Choroid plexus epithelial cell (primary cell): ENCODE data around the gene TMEM72.

ENCODE experiments used
- DNase-seq: peaks from one replicate; pipeline ENCODE4 v3.0.0-alpha.2; 2010; ENCODE audit warnings: low read depth
- H3K4me3 ChIP-seq: 2 replicates; pipeline ENCODE4 v1.5.1; 2011; ENCODE audit warnings: low read depth, mild to moderate bottlenecking, control low read depth, low read length, moderate library complexity
- CTCF ChIP-seq: conservative IDR thresholded peaks from 2 replicates; pipeline ENCODE4 v1.5.1; 2011; ENCODE audit warnings: low read depth, mild to moderate bottlenecking, control low read depth, inconsistent platforms, low read length, moderate library complexity

The TMEM72 gene

DNA sequence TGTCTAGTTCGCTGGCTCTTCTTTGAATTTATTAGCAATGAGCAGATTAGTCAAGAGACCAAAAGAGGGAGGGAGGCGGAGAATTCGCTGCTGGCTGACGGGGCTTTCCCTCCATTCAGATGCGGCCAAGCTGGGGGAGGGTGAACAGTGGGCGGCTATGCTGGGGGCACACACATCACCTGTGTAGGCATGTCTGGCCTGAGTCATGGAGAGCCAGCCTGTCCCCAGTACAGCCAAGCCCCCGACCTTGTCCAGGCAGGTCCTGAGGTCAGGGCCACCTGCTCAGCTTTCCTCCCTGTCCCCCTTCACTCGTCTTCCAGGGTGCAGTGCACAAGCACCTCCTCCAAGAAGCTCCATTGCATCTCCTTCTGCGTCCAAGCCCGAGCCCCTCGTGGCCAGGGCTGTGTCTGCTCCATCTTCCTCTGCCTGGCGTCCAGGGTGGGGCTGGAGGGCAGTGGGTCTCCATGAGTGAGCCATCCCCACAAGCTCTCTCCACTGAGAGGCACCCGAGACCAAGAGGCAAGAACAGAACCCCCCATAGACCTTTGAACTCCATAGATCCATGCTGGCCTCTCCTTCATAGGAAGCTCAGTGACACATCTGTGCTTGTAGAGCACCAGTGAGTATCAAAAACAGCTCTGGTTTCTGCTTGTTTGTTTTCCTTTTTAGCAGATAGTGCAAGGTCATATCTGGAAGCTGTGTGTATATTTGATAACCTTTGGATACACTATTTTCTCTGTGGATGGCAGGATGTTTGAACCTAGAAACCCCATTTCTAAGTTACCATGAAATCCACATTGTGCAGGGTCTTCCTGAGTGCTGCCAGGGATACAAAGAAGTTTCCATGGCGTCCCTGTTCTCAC lies 69.4 kb downstream of the TMEM72 start:
- no peak for TF ChIP-seq CTCF
- no peak for DNase-seq
- no peak overlapping the region for H3K4me3 ChIP-seq

DNA sequence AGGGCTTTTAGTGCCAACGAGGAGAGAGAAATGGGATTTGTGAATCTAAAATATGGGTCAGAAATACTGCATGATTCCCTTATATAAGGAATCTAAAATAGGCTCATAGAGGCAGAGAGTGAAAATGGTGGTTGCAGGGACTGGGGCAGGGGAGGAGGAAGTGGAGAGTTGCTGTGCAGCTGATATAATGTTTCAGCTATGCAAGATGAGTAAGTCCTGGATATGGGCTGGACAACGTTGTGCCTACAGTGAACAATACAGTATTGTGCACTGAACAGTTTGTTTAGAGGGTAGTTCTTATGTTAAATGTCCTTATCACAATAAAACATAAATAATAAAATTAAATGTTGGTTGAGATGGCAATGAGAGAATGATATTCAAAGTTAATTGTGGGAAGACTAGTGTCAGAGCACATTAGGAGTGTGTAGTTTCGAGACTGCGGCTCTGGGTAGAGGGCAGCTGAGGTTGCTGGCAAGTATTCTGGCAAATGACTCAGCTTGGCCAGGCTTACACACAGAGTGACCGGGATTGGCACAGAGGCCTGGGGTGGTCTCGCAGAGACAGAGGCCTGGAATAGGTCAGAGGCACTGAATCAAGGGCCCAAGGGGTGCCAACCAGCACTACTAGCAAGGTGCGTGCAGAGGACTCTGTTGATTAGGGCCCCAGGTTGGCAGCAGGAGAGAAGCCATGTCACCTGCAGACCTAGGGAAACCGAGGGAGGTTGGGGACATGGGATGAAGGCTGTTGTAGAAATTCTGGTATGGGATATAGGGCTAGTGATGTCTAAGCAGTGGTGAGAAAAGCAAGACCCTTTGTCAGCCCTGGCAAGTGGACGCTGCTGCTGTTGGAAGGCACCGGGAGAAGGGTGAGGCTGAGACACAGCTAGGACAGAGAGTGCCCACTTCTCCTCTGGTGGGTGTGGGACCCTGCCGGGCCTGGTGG lies 70.3 kb downstream of the TMEM72 start:
- DNase-seq: peak; percentile 92
- no peak overlapping the region for H3K4me3 ChIP-seq
- TF ChIP-seq CTCF: no peak

DNA sequence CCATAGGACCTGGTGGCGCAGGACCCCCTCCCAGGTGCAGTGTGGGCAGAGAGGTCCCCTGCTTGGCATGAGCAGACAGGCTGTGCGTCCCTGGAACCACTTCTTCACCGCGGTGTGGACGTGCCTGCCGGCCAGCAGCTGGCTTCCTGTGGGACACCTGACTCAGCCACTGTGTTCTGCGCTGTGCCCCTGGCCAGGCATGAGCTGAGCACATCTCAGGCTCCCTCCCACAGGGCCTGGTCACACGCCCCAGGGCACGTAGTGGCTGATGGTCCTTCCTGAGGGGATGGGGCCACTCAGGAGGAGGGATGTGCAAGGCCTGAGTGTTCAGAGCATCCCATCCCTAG lies 71.0 kb downstream of the TMEM72 start:
- H3K4me3 ChIP-seq: no peak overlapping the region
- no peak for DNase-seq
- no peak for TF ChIP-seq CTCF

DNA sequence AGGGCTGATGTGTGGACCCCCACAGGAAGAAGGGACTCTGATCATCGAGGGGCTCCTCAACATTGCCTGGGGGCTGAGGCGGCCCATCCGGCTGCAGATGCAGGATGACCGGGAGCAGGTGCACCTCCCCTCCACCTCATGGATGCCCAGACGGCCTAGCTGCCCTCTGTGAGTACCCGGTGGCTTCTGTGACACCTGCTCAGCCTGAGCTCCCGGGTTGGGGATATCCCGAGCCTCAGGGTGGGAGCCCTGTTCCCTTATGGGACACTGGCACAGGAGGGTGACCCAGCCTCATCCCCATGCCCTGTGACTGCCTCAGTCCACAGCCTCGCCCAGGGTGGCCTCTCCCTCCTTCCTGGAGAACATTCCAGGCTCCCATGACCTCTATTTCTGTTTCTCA lies 71.4 kb downstream of the TMEM72 start:
- H3K4me3 ChIP-seq: no peak overlapping the region
- TF ChIP-seq CTCF: no peak
- no peak for DNase-seq

GRCh38 chr10:44983066-44983894 lies 72.1 kb downstream of the TMEM72 start:
- DNase-seq: no peak
- TF ChIP-seq CTCF: no peak
- no peak overlapping the region for H3K4me3 ChIP-seq

DNA sequence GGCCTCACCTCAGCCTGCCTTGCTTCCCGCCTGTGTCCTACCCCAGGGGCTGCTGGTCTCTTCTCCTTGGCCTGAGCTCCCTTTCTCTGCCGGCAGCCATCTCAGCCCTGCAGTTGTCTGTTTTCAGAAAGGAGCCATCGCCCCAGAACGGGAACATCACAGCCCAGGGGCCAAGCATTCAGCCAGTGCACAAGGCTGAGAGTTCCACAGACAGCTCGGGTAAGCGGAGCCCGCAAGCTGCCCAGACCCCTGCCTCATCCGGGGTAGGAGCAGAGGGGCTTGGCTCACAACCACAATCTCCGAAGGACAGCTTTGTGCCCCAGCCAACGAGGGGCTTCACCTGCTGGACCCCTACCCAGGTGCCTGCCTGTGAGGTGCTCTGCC lies 72.8 kb downstream of the TMEM72 start:
- H3K4me3 ChIP-seq: no peak overlapping the region
- no peak for TF ChIP-seq CTCF
- DNase-seq: no peak
